K562 (cell line): ENCODE data around the gene SELENOO. TPM values are rescaled to one million over a fixed set of nuclear protein-coding genes. Genes with fewer than 3 reads are reported as not detected.

Source experiments
- ATAC-seq: fragments of 200-7000 bp; cut with Tn5 transposase; 3 replicates; pipeline ENCODE4 v1.9.1; 2020; ENCODE audit warnings: moderate library complexity
- BruUV-seq: library from RNA; stranded (reverse); fragments of 400-500 nt; replicated peaks from 2 replicates; lab custom pipeline; 2021; lab: Mats Ljungman, UMichigan
- CTCF ChIA-PET: fragments of 300-600 bp; formaldehyde crosslinking; extraction: SDS; loops from one replicate; lab custom pipeline; 2021; ENCODE audit warnings: low intra/inter-chr PET ratio; lab: Yijun Ruan, JAX
- POLR2A ChIA-PET: fragments of 300-600, 350-650 bp; sonication (Branson Sonifier 250); formaldehyde crosslinking; extraction: SDS; loops from one replicate; lab custom pipeline; 2021; ENCODE audit warnings: antibody characterized with exemption, inconsistent platforms; lab: Yijun Ruan, JAX
- DNase-seq, 4 experiments: peaks; one replicate each; pipeline versions ENCODE4 v3.0.0 to v3.0.0-alpha.2; 2011 to 2018; ENCODE audit warnings: low spot score in 3 of 4, mixed read lengths in 3 of 4; ENCODE audit errors: extremely low read depth in 1 of 4
- FAIRE-seq: peaks from 2 replicates; lab custom pipeline; 2011; peaks lifted over from hg19 to GRCh38; lab: Jason Lieb, UNC
- H2AFZ ChIP-seq: 2 replicates; pipeline ENCODE4 v1.6.0; 2011; ENCODE audit warnings: low read depth, low read length, control low read depth, inconsistent platforms
- H3K27ac ChIP-seq: fragments of 200-600 bp; 3 replicates; pipeline ENCODE4 v1.8.0; 2011; ENCODE audit warnings: low read depth, mild to moderate bottlenecking, control low read depth, inconsistent platforms, low read length, moderate library complexity, mixed read lengths; ENCODE audit errors: extremely low read depth
- H3K27me3 ChIP-seq, 2 experiments: fragments of 300-600 bp in 1 of 2; 2 replicates in 1 of 2; 3 replicates in 1 of 2; pipeline versions ENCODE4 v1.6.0 to v1.8.0; 2011; ENCODE audit warnings: inconsistent platforms in 2 of 2, low read length in 2 of 2, mild to moderate bottlenecking in 1 of 2, mixed read lengths in 1 of 2, moderate library complexity in 1 of 2; ENCODE audit not compliant: control insufficient read depth in 2 of 2, insufficient read depth in 2 of 2
- H3K36me3 ChIP-seq: fragments of 300-600 bp; 3 replicates; pipeline ENCODE4 v1.8.0; 2011; ENCODE audit warnings: mild to moderate bottlenecking, low read length, inconsistent platforms; ENCODE audit not compliant: control insufficient read depth, insufficient read depth
- H3K4me1 ChIP-seq, 2 experiments: fragments of 200-600 bp in 1 of 2; replicated peaks in 1 of 2; 2 replicates in 1 of 2; 3 replicates in 1 of 2; pipeline versions ENCODE4 v1.5.1 to v1.8.0; 2011; ENCODE audit warnings: inconsistent platforms in 2 of 2, low read length in 2 of 2, mild to moderate bottlenecking in 1 of 2, mixed read lengths in 1 of 2, moderate library complexity in 1 of 2; ENCODE audit not compliant: control insufficient read depth in 2 of 2, insufficient read depth in 2 of 2
- H3K4me2 ChIP-seq: 2 replicates; pipeline ENCODE4 v1.6.1; 2011; ENCODE audit warnings: low read length, control low read depth, inconsistent platforms, mixed read lengths; ENCODE audit not compliant: insufficient read depth
- H3K4me3 ChIP-seq: fragments of 200-600 bp; sonication (generic), shearing (Covaris generic); 2 replicates; pipeline ENCODE4 v1.5.1; 2016; ENCODE audit warnings: control low read depth, inconsistent platforms
- H3K79me2 ChIP-seq: fragments of 200-600 bp; 3 replicates; pipeline ENCODE4 v1.8.0; 2011; ENCODE audit warnings: low read length, inconsistent platforms; ENCODE audit not compliant: control insufficient read depth, insufficient read depth
- H3K9ac ChIP-seq, 2 experiments: 2 replicates each; pipeline versions ENCODE4 v1.6.0 to v1.6.1; 2011; ENCODE audit warnings: low read depth in 2 of 2, low read length in 2 of 2, control low read depth in 1 of 2, inconsistent platforms in 1 of 2, mild to moderate bottlenecking in 1 of 2, mixed read lengths in 1 of 2; ENCODE audit not compliant: insufficient read depth in 1 of 2
- H3K9me1 ChIP-seq: one replicate; pipeline ENCODE4 v1.6.0; 2011; ENCODE audit warnings: inconsistent platforms, mild to moderate bottlenecking, low read length, moderate library complexity; ENCODE audit not compliant: control insufficient read depth, insufficient read depth
- H3K9me3 ChIP-seq: replicated peaks from 2 replicates; pipeline ENCODE4 v1.5.1; 2011; ENCODE audit warnings: low read depth, low read length, inconsistent platforms; ENCODE audit not compliant: control insufficient read depth, insufficient read depth
- H4K20me1 ChIP-seq: replicated peaks from 2 replicates; pipeline ENCODE4 v1.6.1; 2011; ENCODE audit warnings: low read length, inconsistent platforms, mixed read lengths; ENCODE audit not compliant: control insufficient read depth, insufficient read depth
- ASH1L ChIP-seq: fragments of 450-650 bp; IDR thresholded peaks from 2 replicates; pipeline ENCODE4 v1.6.1; 2018; ENCODE audit warnings: borderline replicate concordance, mild to moderate bottlenecking, low read depth; ENCODE audit not compliant: partially characterized antibody
- BCOR ChIP-seq: fragments of 450-650 bp; IDR thresholded peaks from 2 replicates; pipeline ENCODE4 v1.6.1; 2016
- CBX2 ChIP-seq: fragments of 200-600 bp; sonication (generic); IDR thresholded peaks from one replicate; pipeline ENCODE4 v1.6.1; 2012; ENCODE audit warnings: mild to moderate bottlenecking, low read length, inconsistent platforms; ENCODE audit not compliant: insufficient read depth, poor library complexity, severe bottlenecking
- GABPB1 ChIP-seq: sonication (generic); formaldehyde crosslinking; IDR thresholded peaks from 2 replicates; pipeline ENCODE4 v1.8.0; 2022; ENCODE audit warnings: mild to moderate bottlenecking, missing genetic modification reagents
- ILF3 ChIP-seq: fragments of 450-650 bp; IDR thresholded peaks from 2 replicates; pipeline ENCODE4 v1.6.1; 2018; ENCODE audit warnings: antibody characterized with exemption, mild to moderate bottlenecking, moderate library complexity, borderline replicate concordance
- NCOA6 ChIP-seq: fragments of 450-650 bp; IDR thresholded peaks from 2 replicates; pipeline ENCODE4 v1.6.1; 2017; ENCODE audit warnings: mild to moderate bottlenecking
- NFIC ChIP-seq: fragments of 450-650 bp; IDR thresholded peaks from 2 replicates; pipeline ENCODE4 v1.6.1; 2017; ENCODE audit warnings: mild to moderate bottlenecking, inconsistent platforms
- POLR3A ChIP-seq: IDR thresholded peaks from 2 replicates; pipeline ENCODE4 v1.6.1; 2011; ENCODE audit warnings: borderline replicate concordance, mild to moderate bottlenecking, moderate library complexity; ENCODE audit not compliant: insufficient read length, insufficient read depth; ENCODE audit errors: extremely low read depth
- RBFOX2 ChIP-seq: fragments of 200-400 bp; formaldehyde crosslinking; IDR thresholded peaks from 2 replicates; pipeline ENCODE4 v1.6.1; 2017; ENCODE audit warnings: low read depth, mild to moderate bottlenecking, low read length, moderate library complexity
- ZBTB1 ChIP-seq: sonication (generic); formaldehyde crosslinking; IDR thresholded peaks from 2 replicates; pipeline ENCODE4 v1.8.1; 2023; ENCODE audit warnings: missing genetic modification reagents, low read depth, mild to moderate bottlenecking, borderline replicate concordance
- ZNF282 ChIP-seq: sonication (generic); formaldehyde crosslinking; IDR thresholded peaks from 2 replicates; pipeline ENCODE4 v1.8.1; 2023; ENCODE audit warnings: missing genetic modification reagents
- ZNF408 ChIP-seq: fragments of 250-450 bp; sonication (Bioruptor Pico); IDR thresholded peaks from 2 replicates; pipeline ENCODE4 v1.4.0; 2020; ENCODE audit warnings: low read depth, mild to moderate bottlenecking, moderate library complexity
- WGBS: fragments of 100-300 bp; shearing (Covaris generic); methylation state at CpG from one replicate; pipeline ENCODE4 v1.1.6; 2016; ENCODE audit warnings: low coverage, mixed read lengths; ENCODE audit not compliant: insufficient coverage; ENCODE audit errors: missing lambda C conversion rate; 5-methylcytosine and 5-hydroxymethylcytosine counted together
- in situ Hi-C: fragments of 300-500 bp; cut with MboI; formaldehyde crosslinking; loops from 4 replicates; pipeline ENCODE4 v1.15.0; 2018; ENCODE audit warnings: inconsistent platforms, mixed read lengths
- intact Hi-C: fragments of 100-400 bp; cut with micrococcal nuclease; formaldehyde crosslinking; loops from 2 replicates; pipeline ENCODE4 v1.14.2; 2022
- polyA plus RNA-seq, 8 experiments: library from polyadenylated mRNA; depleted of rRNA in 4 of 8; stranded (reverse) in 5 of 8; unstranded in 3 of 8; fragments of >200 nt; fragmentation: Nextera tagmentation in 2 of 8; fragmentation: Illumina TruSeq in 1 of 8; extraction: Ambion mirVana in 2 of 8; extraction: Trizol in 1 of 8; gene quantifications; 2 replicates each; pipeline versions ENCODE4 v1.2.1 to v1.2.3, GENCODE V29; 2011 to 2014; ENCODE audit warnings: inconsistent platforms in 1 of 8, missing spikeins in 1 of 8
- total RNA-seq, 7 experiments: library from RNA; depleted of rRNA in 6 of 7; stranded (reverse); fragments of >200 nt in 6 of 7; fragmentation: Illumina TruSeq in 2 of 7; extraction: Trizol in 2 of 7; gene quantifications; 2 replicates each; pipeline versions ENCODE4 v1.2.1 to v1.2.3, GENCODE V29; 2011 to 2021; ENCODE audit warnings: low replicate concordance in 1 of 7
- TF ChIP-seq, protein P1 (sequence below): fragments of 250-450 bp; sonication (Bioruptor Pico); IDR thresholded peaks from 2 replicates; pipeline ENCODE4 v1.8.0; 2021; ENCODE audit warnings: moderate library complexity, mild to moderate bottlenecking, inconsistent platforms

The SELENOO gene
- total and polyA plus RNA-seq, 9 of the 15 experiments (the other 6 are each of a cell fraction or from before 2014, with no cell fraction given), result 0.37 to 24.9 (median 8.3) TPM

GRCh38 chr22:50188356-50188755 is 12.5 kb upstream of the SELENOO start:
- ATAC-seq, result no peak
- H3K36me3 ChIP-seq, result peaks cover 33% of the 10 kb centered on the region; the same call in 2 of the 3 replicates
- H3K9me3 ChIP-seq, result no peaks in the 10 kb centered on the region
- in situ Hi-C loops (no loop called here), intact Hi-C loops (no loop called here)
- no peaks in the 10 kb centered on the region for H3K27me3 ChIP-seq
- 86% methylated on average over 7 of the region's 11 CpGs for WGBS
- H3K4me2 ChIP-seq, result no peak overlapping the region
- H4K20me1 ChIP-seq, result peaks cover 8% of the 10 kb centered on the region; the same call in 1 of the 2 replicates
- CTCF ChIA-PET, result no interaction called here
- peaks cover 20 to 87% of the 10 kb centered on the region in 2 experiments for H3K4me1 ChIP-seq
- no peak overlapping the region for H3K27ac ChIP-seq
- H3K9ac ChIP-seq, result no peak overlapping the region; a peak in 2 of 4 replicates
- no peak for TF ChIP-seq NCOA6
- TF ChIP-seq ASH1L, result no peak
- TF ChIP-seq GABPB1 (CRISPR knock-in tag), result no peak
- TF ChIP-seq ILF3, result no peak
- TF ChIP-seq, all 486 proteins: peak for 0
- Histone ChIP-seq H3K79me2 (peaks cover 63% of the 10 kb centered on the region), H3K4me3 (no peak overlapping the region), H2AFZ (no peak overlapping the region), H3K9me1 (peaks cover 7% of the 10 kb centered on the region)
- FAIRE-seq (no peak), DNase-seq (no peak)
- POLR2A ChIA-PET, result no interaction called here
- no TSS peak for BruUV-seq

DNA sequence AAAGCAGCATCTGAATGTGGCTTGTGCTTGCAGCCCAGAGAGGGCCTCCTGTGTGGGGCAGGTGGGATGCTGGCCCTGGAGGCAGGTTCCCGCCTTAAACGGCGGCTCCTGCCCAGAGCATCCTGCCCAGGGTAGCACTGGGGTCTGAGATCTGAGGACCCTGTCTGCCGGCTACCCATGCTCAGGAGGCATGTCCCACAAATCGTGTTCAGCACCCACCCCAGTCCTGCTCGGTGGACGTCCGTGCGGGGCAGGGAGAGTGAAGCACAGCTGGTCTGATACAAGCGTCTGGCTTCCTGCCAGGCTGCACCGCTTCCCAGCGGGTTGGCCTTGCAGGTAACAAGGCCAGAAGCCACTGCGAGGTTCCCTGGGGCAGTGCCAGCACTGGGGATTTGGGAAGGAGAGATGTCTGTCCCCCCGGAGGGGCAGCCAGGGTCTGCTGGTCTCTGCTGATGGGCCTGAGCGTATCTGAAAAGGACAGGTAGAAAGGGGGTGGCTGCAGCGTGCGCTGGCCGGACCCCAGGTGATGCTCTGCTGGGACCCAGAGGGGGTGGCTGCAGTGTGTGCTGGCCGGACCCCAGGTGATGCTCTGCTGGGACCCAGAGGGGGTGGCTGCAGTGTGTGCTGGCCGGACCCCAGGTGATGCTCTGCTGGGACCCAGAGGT is 11.5 kb upstream of the SELENOO start:
- no peak overlapping the region for H3K4me2 ChIP-seq
- H3K4me1 ChIP-seq, result peaks cover 20 to 82% of the 10 kb centered on the region in 2 experiments
- H3K4me3 ChIP-seq, result no peak overlapping the region
- H3K36me3 ChIP-seq, result peaks cover 41% of the 10 kb centered on the region; the same call in 2 of the 3 replicates
- no peaks in the 10 kb centered on the region for H3K9me3 ChIP-seq
- intact Hi-C loops (no loop called here), in situ Hi-C loops (no loop called here)
- FAIRE-seq (no peak), ATAC-seq (no peak), DNase-seq (peak in 1 of 4 experiments; percentile 25)
- peak overlapping the region in 1 of 2 experiments; percentile 93; a peak in 2 of 4 replicates for H3K9ac ChIP-seq
- H3K27me3 ChIP-seq, result no peaks in the 10 kb centered on the region
- peaks cover 8% of the 10 kb centered on the region for H4K20me1 ChIP-seq
- WGBS, result 67% methylated on average over 17 of the region's 20 CpGs
- POLR2A ChIA-PET, result interaction anchor here (0.5 to 0.7 kb wide), 3 partner anchors 13 to 222 kb away, joined by 3 to 4 read pairs (median 3); no protein-coding TSS in a partner anchor
- no peak overlapping the region for H2AFZ ChIP-seq
- CTCF ChIA-PET, result interaction anchor here (1.2 kb wide), 1 partner anchor 40 kb away, joined by 3 read pairs; no protein-coding TSS in a partner anchor
- no peak overlapping the region for H3K27ac ChIP-seq
- BruUV-seq, result no TSS peak
- peaks cover 7% of the 10 kb centered on the region for H3K9me1 ChIP-seq
- peaks cover 65% of the 10 kb centered on the region for H3K79me2 ChIP-seq
- TF ChIP-seq BCOR (no peak), NFIC (peak; percentile 82), RBFOX2 (peak; percentile 30; the same call in 1 of the 2 replicates), ZBTB1 (CRISPR knock-in tag) (no peak), ZNF282 (CRISPR knock-in tag) (no peak), ZNF408 (CRISPR knock-in tag) (no peak), CBX2 (no peak), POLR3A (no peak)
- TF ChIP-seq, protein P1, sequence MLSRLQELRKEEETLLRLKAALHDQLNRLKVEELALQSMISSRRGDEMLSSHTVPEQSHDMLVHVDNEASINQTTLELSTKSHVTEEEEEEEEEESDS (CRISPR knock-in tag), result no peak
